22Rv1 (cell line): ENCODE data around the gene PRSS33.

Experiments
- CTCF ChIP-seq: fragments of 450-650 bp; IDR thresholded peaks from 2 replicates; pipeline ENCODE4 v1.5.1; 2017; ENCODE audit warnings: mild to moderate bottlenecking
- ZFX ChIP-seq: fragments of 450-650 bp; IDR thresholded peaks from 2 replicates; pipeline ENCODE4 v1.6.1; 2017; ENCODE audit warnings: antibody characterized with exemption, borderline replicate concordance

GRCh38 chr16:2804728-2805127 is 17.4 kb upstream of the PRSS33 start:
- no peak for TF ChIP-seq CTCF
- no peak for TF ChIP-seq ZFX
